Endometrial microvascular endothelial cells (primary cell): ENCODE data around the gene TMEM114. TPM values are rescaled to one million over a fixed set of nuclear protein-coding genes. Genes with fewer than 3 reads are reported as not detected.

Source experiments
- in situ Hi-C: cut with HindIII; loops from 2 replicates; pipeline ENCODE4 v1.10.0; 2017; ENCODE audit warnings: low sequenced_read_pairs, low pct_unique_long_range_greater_than_20kb; ENCODE audit errors: inconsistent ontology term
- total RNA-seq: library from RNA; depleted of rRNA; stranded (reverse); fragments of >200 nt; gene quantifications from one replicate; pipeline ENCODE4 v1.2.3, GENCODE V29; 2015; ENCODE audit errors: inconsistent ontology term

Gene TMEM114
- total RNA-seq, 1 donor from 2014 or later: not detected

DNA sequence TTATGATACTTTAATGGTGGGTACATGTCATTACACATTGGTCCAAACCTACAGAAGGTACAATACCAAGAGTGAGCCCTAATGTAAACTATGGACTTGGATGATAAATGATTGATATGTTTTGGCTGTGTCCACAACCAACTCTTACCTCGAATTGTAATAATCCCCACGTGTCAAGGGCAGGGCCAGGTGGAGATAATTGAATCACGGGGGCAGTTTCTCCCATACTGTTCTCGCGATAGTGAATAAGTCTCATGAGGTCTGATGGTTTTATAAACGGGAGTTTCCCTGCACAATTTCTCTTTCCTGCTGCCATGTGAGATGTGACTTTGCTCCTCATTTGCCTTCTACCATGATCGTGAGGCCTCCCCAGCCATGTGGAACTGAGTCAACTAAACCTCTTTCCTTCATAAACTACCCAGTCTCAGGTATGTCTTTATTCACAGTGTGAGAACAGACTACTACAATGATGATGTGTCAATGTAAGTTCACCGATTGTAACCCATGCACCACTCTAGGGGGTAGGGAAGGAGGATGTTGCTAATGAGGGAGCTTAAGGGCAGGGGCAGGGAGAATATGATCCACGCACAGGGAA is 24.2 kb upstream of the TMEM114 start:
- in situ Hi-C loops: no loop called here

DNA sequence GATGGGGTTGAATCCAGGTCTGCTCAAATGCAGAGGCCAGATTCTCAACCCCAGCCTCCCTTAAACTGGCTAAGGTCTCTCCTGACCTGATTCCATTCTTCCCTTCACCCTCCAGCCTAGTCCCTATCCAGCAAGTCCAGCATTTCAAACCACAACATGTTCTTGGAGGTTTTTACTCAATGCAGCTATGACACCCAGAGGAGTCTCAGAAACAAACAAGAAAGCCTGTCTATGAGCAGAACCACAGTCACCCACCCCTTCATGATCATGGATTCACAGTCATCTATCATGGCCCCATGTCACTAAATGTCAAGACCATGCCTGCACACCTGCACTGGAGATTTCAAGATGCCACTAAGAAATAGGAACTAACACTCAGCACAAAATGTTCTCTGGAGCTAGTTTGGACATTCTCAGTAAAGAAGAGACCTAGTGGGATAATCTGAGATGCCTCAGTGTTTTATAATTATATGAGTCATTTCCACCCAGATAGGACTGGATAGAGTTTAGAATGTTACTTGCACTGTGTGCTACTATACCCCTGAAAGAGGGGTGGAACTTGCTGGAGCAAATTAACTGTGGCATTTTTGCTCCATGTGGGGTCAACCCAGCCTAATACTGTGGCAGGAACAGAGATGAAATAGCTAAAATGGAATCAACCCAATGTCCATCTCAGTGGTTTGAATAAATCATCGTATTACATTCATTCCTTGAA is 21.7 kb upstream of the TMEM114 start:
- in situ Hi-C loops: no loop called here

DNA sequence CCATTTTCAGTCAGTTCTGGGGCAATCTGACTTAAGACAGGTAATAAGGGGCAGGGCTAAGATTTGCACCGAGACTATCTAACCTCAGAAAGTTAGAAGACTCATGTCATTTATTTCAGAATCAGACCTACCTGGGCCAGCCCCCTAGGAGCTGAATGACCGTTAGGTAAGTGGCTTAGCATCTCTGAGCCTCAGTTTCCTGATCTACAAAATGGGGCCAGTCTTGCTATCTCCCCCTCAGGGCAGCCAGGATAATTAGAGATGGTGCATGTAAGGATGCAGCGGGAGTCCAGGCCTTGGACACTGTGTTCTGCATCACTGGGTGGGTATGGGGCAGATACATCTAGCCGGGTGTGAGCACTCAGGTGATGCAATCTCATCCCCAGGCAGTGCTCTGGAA is 20.8 kb upstream of the TMEM114 start:
- in situ Hi-C loops: no loop called here

DNA sequence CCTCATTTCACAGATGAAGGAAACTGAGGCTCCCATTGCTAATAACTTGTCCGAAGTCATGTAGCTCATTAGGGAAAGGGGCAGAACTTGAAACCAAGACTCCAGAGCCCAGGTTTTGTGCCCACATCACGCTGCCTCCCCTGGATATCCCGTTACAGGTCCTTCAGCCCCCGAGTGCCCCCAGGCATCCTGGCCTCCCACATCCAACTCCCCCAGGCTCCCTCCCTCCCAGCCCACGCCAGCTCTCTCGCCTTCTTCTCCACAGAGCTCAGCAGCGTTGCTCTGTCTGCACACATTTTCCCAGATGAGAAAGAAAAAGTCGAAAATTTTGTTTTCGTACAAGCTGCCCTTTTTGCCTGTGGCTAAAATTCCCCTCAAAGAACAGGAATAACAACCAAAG is 16.9 kb upstream of the TMEM114 start:
- in situ Hi-C loops: no loop called here

DNA sequence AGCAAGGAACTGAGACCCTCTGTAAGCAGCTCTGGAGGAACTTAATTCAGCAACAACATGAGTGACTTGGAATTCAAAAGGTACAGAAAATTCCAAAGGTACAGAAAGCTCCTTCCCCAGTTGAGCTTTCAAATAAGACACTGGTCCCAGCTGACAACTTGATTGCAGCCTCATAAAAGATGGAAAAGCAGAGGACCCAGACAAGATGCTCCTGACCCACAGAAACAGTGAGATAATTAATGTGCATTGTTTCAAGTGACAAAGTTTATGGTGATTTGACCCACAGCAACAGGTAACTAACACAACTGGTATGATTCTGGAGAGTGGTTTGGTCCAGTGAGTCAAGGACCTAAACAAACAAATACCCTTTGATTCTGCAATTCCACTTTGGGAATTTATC is 15.2 kb upstream of the TMEM114 start:
- in situ Hi-C loops: no loop called here

- in situ Hi-C loops: no loop called here
Measured at GRCh38 chr16:8600144-8600775, 9.9 kb upstream of the TMEM114 start.

DNA sequence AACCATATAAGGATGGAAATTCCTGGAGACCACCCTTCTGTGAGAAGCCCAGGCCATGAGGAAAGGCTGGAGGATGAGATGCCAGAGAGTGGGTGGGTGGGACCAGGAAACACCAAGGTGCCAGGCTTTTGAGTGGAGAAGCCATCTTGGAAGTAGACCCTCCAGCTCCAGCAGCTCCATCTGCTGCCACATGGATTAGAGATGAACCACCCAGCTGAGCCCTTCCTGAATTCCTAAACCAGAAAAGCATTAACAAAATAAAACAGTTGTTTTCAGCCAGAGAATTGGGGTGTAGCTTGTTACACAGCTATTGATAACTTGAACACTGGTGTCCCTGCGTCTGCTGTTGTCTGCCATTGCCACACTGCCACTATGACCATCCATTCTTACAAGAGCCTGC is 6.3 kb upstream of the TMEM114 start:
- in situ Hi-C loops: no loop called here

DNA sequence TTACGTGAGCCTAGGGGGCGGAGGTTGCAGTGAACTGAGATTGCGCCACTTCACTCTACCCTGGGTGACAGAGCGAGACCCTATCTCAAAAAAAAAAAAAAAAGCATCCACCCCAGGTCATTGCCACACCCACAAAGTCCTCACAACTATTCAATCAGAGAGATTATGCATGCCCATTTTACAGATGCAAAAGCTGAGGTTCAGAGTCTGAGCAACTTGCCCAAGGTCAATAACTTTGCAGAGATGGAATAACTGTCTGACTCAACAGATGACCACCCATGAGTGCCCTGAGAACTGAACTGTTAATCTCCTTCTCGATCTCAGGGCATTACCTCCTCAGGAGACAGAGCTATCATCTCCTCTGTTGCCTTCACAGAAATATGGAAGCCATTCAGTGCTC is 5.5 kb upstream of the TMEM114 start:
- in situ Hi-C loops: no loop called here

- in situ Hi-C loops: no loop called here
Measured at GRCh38 chr16:8594149-8594666, 3.9 kb upstream of the TMEM114 start.

DNA sequence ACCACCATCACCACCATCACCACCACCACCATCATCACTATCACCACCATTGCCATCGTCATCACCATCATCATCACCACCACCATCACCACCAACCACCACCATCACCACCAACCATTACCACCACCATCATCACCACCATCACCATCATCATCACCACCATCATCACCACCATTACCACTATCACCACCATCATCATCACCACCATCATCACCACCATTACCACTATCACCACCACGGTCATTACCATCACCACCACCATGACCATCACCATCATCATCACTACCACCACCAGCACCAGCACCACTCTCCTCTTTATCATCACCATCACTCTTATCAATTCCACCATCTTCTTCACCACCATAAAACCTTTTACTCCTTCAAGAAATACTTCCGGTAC is 1.1 kb upstream of the TMEM114 start:
- in situ Hi-C loops: no loop called here

DNA sequence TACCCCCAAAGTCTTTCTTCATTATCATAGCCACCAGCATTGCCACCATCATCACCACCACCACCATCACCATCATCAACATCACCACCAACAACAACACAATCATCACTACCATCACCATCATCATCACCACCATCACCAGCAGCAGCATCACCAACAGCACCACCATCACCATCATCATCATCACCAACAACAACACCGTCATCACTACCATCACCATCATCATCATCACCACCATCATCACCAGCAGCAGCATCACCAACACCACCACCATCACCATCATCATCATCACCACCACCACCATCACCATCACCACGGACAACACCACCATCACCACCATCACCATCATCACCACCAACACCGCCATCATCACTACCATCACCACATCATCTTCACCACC is 500 bp upstream of the TMEM114 start:
- in situ Hi-C loops: no loop called here

DNA sequence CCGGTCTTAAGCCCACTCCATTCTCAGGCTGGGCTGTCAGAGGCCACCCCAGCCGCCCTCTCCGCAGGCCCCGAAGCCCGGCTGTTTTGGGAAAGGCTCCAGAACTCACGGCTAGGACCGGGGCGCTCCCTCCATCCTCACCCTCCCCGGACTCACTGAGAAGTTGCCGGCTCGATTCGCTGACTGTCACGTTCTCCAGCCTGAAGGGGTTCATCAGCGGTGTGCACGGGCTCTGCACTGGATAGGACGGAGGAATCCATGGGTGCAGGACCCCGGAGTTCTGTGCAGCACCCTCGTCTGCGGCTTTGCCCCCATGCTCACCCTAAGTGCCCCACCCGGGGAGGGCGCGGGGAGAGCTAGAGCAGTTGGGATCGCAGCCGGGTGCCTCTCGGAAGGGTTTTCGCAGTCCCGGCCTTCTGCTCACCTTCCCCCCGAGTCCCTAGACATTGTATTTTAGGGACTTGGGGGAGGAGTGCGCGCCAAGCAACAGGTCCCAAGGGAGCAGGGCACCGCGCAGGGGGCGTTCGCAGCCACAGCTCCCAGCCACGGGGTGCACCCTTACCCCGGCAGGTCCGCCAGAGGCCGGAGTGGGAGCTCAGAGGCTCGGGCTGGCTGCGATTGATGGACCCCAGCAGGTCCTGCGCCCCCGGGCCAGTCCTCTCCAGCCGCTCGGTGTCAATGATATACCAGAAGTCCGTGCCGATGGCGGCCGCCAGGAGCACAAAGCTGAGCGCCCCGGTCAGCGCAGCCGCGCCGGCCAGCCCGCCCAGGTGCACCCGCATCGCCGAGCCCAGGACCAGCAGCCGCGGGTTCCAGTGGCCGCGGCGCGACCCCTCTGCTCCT is 1.0 kb downstream of the TMEM114 start:
- in situ Hi-C loops: no loop called here

DNA sequence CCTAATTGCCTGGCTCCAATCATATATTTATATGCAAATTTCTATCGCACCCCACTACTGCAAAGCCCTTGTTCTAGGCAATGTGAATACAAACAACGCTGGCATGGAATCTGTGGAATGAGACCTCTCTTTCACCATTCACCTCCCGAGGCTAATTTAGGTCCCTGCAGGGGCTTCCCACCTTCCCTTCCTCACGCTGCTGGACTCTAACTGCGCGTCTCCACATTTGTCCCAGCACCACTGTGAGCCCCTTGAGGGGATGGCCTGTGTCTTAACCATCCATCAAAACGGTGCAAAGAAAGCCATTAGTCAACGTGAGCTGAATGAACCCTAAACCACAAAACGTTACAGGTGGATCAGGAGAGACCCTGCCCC is 1.6 kb downstream of the TMEM114 start:
- in situ Hi-C loops: no loop called here

- in situ Hi-C loops: no loop called here
Measured at GRCh38 chr16:8587065-8587464, 3.2 kb downstream of the TMEM114 start.

DNA sequence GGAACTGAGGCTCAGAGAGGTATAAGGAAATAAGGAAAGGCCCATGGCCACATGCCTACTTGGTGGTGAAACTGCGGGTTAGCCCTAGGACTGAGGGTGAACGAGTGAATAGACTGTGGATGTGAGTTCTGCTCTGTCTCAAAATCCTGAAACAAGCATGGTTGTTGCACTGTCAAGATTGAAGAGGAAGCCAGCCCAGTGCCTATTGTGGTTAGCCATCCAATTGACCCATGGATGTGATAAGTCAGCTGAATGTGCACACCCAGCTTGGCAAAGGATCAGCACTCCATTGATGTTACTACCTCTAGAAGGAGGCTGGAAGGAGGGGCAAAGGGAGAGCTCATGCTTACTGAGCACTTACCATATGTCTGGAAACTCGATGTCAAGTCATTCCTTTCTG is 4.5 kb downstream of the TMEM114 start:
- in situ Hi-C loops: no loop called here

GRCh38 chr16:8585041-8585440 is 5.3 kb downstream of the TMEM114 start:
- in situ Hi-C loops: no loop called here

DNA sequence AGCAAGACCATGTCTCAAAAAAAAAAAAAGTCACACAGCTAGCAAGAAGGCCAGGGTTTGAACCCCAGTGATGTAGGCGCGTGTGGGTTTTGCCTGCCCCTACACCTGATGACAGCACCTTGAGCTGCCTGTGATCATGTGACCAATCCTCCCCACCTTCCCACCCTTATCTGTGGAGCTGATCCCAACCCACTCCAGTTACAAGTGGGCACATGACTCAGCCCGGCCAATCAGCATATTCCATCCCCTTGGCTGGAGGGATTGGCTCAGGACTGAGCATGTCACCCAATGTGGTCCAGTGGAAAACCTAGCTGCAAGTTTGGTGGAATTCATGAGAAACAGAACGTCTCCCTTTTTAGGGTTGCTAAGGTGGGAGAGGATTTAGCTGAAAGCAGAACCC is 6.6 kb downstream of the TMEM114 start:
- in situ Hi-C loops: no loop called here

DNA sequence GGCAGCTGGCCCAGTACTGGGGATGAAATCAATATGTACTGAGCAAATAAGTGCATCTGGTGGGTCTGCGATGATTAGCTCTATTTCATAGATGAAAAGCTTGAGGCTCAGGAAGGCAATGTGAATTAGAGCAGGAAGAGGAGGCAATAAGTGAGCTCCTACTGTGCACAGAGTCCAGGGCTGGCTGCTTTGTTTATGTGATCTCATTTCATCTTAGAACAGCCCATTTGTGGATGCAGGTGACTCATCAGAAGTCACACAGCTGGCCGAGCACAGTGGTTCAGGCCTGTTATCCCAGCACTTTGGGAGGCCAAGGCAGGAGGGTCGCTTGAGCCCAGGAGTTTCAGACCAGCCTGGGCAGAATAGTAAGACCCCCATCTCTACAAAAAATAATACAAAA is 7.1 kb downstream of the TMEM114 start:
- in situ Hi-C loops: no loop called here

DNA sequence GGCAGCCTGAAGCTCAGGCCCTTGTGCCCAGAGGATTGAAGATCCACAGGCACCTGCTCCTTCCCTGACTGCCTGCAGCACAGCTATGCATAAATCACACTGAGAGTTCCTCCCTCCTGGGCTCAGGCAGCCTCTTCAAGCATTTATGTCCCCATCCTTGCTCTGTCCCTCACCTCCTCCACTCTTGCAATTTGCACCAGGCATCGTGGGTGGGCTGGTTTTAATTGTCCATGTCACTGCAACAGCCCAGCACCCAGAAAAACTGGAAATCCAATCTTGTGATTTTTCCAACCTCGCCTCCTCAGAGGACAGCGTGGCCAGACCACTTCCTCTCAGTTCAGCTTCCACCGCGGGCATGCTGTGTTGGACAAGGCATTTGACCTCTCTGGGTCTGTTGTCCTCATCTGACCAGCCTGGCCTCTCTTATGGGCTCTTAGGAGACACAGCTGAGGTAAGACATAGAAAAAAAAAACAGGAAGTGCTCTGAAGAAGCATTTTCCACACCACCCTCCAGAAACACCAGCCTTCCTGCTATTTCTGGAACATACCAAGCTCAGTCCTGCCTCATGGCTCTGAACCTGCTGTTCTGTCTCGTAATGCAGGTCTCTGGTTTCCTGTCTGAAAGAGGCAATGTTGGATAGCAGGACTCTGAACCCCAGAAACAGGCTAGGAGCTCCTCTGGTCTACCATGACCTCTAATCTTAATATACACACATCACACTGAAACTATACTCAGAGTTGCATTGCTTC is 8.3 kb downstream of the TMEM114 start:
- in situ Hi-C loops: no loop called here
